Activated naive CD4-positive, alpha-beta T cell treated with anti-CD3 and anti-CD28 coated beads, Interleukin-2, amount 50 U/mL, for 16 hours (primary cell): ENCODE data around the gene DENND1A.

ENCODE experiments used
- DNase-seq: peaks from one replicate; pipeline ENCODE4 v3.0.0-alpha.2; 2020

DENND1A gene

DNA sequence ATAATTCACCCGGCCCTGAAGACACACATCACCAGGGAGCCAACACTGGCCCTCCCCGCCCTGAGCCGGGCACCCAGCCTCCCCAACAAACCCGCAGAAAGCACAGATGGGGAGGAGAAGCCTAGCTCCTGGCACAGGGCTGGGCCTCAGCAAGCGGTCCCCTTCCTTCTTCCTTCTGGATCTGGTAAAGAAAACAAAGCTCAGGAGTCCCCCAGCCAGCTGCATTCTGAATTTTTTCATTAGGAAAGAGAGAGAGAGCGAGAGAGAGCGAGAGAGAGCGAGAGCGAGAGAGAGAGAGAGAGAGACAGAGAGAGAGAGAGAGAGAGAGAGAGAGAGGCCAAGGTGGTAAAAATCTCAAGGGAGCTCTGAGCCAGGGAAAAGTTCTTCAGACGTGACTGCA lies 378.2 kb downstream of the DENND1A start:
- no peak for DNase-seq

GRCh38 chr9:123550797-123551196 lies 379.1 kb downstream of the DENND1A start:
- no peak for DNase-seq

DNA sequence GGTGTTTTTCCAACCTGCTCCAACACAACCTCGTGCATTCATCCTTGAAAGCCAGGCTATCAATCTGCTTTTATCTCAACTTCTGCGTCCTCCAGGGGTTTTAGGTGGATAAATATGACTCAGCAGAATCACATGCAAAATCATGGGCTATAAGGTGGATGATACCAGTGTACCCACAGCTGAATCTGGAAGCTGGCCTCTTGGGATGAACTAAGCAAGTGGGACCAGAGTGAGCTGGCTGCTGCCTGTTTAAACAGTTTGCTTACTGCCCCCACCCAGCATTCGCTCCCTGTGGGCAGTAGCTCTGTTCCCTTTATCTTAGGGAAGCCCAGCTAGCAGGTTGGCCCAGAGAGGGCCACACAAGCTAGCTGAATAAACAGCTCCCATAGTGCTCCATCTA lies 379.9 kb downstream of the DENND1A start:
- no peak for DNase-seq

- DNase-seq, result peak; percentile 73
Measured at GRCh38 chr9:123548741-123549545, 381.0 kb downstream of the DENND1A start.

- no peak for DNase-seq
Measured at GRCh38 chr9:123544007-123544827, 385.7 kb downstream of the DENND1A start.

- DNase-seq, result no peak
Measured at GRCh38 chr9:123543492-123543891, 386.4 kb downstream of the DENND1A start.

- DNase-seq, result no peak
Measured at GRCh38 chr9:123542435-123543225, 387.3 kb downstream of the DENND1A start.

DNA sequence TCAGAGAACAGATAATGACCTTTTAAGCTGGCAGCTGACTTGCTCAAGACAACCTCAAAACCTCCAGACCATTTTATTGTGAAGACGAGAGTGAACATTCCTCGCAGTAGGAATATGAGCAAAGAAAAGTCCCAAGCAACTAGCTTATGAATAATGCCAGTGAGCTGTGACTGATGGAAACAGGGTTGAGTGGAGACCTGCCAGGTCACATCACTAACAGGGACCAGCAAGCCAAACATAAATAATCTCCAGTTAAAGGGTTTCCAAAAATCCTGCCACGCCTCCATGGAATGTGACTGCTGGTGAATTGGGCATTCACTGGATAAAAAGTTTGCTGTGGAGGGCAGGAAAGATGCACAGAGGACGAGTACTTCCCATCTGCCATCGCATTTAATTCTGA lies 388.5 kb downstream of the DENND1A start:
- DNase-seq, result no peak

- DNase-seq, result no peak
Measured at GRCh38 chr9:123540457-123540856, 389.5 kb downstream of the DENND1A start.

DNA sequence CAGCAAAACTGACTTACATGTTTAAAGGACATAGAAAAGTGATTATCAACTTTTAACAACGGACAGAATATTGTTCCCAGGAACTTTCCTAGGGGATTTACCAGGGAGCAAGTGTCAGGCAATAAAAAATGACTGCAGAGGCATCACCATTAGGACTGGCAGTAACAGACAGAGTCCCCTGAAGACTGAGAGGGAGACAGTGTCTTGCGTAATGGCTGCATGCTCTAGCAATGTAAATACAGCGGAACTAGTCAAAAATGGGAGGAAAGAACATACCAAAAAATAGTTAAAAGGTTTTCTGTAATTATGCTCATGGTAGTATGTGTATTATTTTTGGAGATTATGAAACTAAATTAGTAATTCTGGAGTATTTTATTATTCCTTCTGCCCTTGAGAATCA lies 392.1 kb downstream of the DENND1A start:
- DNase-seq, result no peak

- DNase-seq, result no peak
Measured at GRCh38 chr9:123536455-123536868, 393.5 kb downstream of the DENND1A start.

DNA sequence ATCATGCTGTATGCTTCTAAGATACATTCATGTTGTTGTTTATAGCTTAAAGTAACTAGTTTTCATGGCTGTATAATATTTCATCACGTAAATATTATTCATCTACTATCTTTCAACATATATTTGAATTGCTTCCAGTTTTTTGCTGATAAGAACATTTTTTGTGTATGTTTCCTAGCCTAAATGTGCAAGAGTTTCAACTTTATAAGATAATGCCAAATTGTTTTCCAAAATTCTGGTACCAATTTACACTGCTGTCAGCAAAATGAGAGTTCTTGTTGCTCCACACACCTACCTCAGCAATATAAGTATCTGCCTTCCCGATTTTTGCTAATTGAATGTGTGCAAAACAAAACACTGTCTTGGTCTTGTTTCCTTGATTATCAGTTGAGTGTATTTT lies 395.6 kb downstream of the DENND1A start:
- DNase-seq, result no peak

DNA sequence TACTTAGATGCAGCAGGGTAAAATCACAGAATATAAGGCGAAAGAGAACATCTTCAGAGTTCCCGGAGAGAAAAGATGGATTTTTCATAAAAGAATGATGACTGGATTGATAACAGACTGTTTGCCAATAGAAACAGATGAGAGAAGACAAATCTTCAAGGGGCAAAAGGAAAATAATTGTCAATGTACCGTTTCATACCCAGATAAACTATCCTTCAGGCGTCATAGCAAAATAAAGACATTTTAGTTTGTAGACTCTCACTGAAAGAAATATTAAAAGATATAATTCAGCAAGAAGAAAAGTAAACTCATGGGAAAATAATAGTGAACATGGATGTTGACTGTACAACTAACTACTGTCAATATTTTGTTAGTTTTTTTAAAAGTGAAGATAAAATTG lies 399.7 kb downstream of the DENND1A start:
- DNase-seq, result no peak

DNA sequence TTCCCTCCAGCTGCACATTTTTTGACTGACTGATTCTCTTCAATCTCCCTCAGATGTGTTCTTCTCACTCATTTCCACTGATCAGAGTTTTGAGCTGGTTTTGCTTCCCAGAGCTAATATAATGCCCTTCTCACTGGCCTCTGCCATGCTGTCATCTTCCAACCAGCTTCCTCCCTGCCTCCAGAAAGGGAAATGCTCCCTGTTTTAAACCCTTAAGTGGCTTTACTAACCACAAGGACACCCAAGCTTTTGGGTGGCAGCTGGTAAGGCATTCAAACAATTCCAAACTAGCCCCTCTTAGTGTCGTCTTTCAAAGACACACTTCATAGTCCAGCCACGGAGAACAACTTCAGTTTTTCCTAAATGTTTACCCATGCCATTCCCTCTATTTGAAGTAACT lies 401.4 kb downstream of the DENND1A start:
- DNase-seq, result no peak

GRCh38 chr9:123527981-123528380 lies 401.9 kb downstream of the DENND1A start:
- DNase-seq, result no peak

DNA sequence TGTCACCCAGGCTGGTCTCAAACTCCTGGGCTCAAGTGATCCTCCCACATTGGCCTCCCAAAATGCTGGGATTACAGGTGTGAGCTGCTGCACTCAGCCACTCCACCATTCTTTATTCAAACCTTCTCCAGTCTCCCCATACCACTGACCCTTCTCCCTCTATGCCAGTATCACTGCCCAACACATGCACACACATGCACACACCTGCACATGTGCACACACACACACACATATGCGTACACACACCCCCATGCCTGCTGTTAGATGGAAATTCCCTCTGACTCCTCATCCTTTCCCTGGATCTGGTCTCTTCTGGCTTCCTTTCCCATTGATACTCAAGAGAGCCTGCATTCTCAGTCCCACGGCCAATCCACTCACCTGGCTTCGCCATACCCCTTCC lies 404.0 kb downstream of the DENND1A start:
- no peak for DNase-seq

DNA sequence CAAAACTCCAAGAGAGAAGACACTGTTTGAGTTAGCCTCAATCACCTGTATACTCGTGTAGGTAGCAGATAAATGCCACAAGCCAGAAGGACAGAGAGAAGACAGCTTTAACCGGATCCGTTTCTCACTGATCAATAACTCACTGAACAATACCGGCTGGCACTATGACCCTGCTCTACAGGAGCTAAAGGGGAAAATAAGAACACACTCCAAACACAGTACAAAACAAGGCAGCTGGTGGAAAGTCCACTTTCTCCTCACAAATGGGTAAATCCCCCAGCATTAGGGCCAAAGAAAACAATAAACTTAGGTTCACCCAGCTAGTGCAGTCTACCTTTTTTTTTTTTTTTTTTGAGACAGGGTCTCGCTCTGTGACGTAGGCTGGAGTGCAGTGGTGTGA lies 404.5 kb downstream of the DENND1A start:
- no peak for DNase-seq

DNA sequence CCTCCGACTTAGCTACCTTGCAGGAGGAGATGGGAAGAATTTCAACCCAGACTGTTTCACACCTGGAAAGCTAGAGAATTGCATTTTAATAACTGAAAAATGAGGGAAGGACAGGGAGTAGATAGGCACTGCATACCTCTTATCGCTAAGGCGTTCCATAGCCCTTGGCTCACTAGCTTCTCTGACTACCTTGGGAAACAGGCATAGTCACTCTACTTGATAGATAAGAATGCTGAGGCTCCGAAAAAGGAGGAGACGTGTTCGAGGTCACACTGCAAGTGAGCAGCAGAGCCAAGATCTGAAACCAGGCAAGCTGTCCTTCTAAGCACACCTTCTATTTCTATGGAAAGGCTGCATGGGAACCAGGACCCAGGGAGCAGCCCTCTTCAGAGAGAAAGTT lies 405.1 kb downstream of the DENND1A start:
- no peak for DNase-seq

DNA sequence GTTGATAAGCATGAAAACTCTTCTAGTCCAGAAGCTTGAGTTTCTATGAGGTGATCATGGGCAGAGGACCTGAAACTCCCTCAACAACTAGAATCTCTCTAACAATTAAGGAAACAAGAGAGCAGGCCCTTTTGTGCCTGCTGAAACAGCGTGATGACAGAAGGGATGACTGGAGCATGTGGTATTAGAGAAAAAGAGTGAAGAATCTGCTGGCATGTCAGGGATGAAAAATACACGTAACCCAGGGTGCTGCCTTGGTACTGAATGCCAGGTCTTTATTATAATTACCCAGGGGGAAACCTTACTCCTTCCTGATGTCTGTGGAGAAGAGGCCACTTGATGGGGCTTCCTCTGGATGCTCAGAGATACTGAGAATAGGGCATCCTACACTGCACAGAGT lies 406.1 kb downstream of the DENND1A start:
- no peak for DNase-seq

- no peak for DNase-seq
Measured at GRCh38 chr9:123523001-123523400, 406.9 kb downstream of the DENND1A start.

DNA sequence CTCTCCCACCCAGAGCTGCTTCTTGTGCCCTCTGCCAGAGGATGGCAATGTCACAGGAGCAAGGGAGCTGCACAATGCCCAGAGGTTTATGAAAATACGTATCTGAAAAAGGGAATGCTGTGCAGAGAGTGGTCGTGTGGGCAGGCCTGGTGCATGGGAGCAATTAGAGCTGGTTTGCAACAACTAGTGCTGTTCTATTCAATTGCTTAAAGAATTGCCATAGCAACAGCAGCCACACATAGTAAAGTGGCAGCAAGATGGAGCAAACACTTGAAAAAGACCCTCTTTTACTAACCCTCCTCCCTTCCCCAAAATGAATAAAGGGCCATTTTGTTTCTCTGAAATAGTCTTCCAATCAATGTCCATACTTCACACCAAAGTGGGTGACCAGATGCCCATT lies 407.7 kb downstream of the DENND1A start:
- DNase-seq, result no peak

- no peak for DNase-seq
Measured at GRCh38 chr9:123518338-123518737, 411.6 kb downstream of the DENND1A start.

DNA sequence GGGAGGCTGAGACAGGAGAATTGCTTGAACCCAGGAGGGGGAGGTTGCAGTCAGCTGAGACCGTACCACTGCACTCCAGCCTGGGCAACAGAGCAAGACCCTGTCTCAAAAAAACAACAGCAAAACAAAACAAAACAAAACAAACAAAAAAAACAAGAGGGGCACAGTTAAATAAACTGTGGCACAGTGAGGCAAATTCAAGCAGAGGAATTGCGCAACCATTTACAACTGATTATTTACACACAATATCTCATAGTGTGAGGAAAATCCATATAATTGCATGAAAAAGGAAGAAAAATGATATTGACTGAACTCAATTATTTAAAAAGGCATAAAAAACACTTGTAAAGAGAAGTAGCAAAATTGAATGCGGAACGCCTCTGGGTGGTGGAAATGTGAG lies 412.4 kb downstream of the DENND1A start:
- DNase-seq, result no peak

- DNase-seq, result no peak
Measured at GRCh38 chr9:123514766-123515165, 415.2 kb downstream of the DENND1A start.
